ENCODE data around the gene MPP4. TPM values are rescaled to one million over a fixed set of nuclear protein-coding genes. Genes with fewer than 3 reads are reported as not detected.

MPP4 gene
- total RNA-seq, 2 experiments from 2014 or later, result not detected

DNA sequence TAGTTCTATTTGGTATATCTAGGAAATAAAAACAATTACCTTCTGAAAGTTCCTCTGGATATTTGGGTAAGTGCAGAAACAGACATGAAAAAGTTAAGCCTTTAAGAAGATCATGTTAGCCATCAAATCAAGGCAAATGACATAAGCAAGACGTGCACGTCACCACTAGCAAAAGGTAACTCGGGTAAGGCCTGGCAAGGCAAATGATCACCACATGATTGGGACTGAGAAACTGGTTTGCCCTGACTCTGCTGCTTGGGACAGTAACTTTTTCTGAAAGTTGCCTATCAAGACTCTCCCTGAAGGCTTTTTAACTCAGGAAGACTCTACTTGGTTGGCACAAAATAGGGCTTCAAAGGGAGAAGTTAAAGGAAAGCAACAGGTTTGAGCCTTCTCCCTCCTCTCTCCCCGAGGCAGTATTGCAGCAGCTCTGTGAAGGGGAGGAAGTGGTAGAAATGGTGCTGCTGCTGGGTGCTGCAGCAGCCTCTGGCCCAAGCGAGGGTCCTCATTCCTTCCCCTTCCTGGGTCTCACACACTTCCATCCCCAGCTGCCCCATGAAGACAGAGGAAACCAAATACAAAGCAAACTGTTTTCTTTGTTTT is 38.0 kb downstream of the MPP4 start:
- H3K36me3 Mint-ChIP-seq, result no peaks in the 10 kb centered on the region
- no peak overlapping the region for H3K4me3 Mint-ChIP-seq
- POLR2A ChIA-PET, result no interaction called here
- DNase-seq, result no peak
- peaks cover 3% of the 10 kb centered on the region for H3K4me1 Mint-ChIP-seq
- H3K9me3 Mint-ChIP-seq, result no peaks in the 10 kb centered on the region
- ATAC-seq (ENCODE audit: low read depth), result no peak
- H3K27ac Mint-ChIP-seq, result no peak overlapping the region
- peaks cover 5% of the 10 kb centered on the region for H3K27me3 Mint-ChIP-seq

DNA sequence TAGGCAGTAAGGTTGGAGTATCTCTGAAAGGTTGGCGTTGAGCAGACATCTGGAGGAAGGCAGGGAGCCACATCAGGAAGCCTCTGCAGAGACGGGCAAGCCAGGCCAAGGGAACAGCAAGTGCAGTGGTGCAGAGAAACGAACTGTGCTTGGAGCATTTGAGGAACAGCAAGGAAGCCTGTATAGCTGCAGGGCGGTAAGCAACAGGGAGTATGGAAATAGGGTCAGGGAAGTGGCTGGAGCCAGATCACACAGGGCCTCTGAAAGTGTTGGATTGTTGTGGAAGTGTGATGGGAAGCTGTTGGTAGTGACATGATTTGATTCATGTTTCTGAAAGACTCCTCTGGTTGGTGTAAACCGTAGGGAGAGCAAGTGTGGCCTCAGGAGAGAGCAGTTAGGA is 41.7 kb downstream of the MPP4 start:
- H3K27ac Mint-ChIP-seq, result no peak overlapping the region
- peaks cover 5% of the 10 kb centered on the region for H3K4me1 Mint-ChIP-seq
- ATAC-seq (ENCODE audit: low read depth), result no peak

DNA sequence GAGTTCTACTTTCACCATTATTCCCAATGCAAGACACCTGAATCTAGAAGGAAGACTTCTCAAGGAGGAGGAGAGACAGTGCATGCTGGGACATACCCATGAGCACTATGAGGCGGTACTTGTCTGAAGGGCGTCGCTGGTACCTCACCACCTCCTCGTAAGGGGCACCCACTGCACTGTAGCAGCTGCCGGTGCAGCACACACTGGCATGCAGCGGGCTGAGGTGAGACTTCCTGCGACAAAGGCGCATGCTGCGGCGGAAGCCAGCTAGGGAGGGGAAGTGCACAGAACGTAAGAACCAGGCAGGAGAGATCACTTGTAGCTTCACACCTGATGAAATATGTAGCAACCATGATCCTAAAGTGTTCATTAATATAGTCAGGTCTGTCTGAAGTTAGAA is 42.3 kb downstream of the MPP4 start:
- POLR2A ChIA-PET, result no interaction called here
- Mint-ChIP-seq H3K4me1 (peaks cover 5% of the 10 kb centered on the region), H3K27ac (no peak overlapping the region), H3K27me3 (peaks cover 14% of the 10 kb centered on the region), H3K9me3 (no peaks in the 10 kb centered on the region), H3K36me3 (no peaks in the 10 kb centered on the region), H3K4me3 (no peak overlapping the region)
- ATAC-seq (ENCODE audit: low read depth) (no peak), DNase-seq (no peak)

More for the DNA sequence above, 41.7 kb downstream of the MPP4 start:
- POLR2A ChIA-PET, result no interaction called here
- H3K4me3 Mint-ChIP-seq, result no peak overlapping the region
- no peaks in the 10 kb centered on the region for H3K9me3 Mint-ChIP-seq
- H3K36me3 Mint-ChIP-seq, result no peaks in the 10 kb centered on the region
- no peak for DNase-seq
- peaks cover 8% of the 10 kb centered on the region for H3K27me3 Mint-ChIP-seq

DNA sequence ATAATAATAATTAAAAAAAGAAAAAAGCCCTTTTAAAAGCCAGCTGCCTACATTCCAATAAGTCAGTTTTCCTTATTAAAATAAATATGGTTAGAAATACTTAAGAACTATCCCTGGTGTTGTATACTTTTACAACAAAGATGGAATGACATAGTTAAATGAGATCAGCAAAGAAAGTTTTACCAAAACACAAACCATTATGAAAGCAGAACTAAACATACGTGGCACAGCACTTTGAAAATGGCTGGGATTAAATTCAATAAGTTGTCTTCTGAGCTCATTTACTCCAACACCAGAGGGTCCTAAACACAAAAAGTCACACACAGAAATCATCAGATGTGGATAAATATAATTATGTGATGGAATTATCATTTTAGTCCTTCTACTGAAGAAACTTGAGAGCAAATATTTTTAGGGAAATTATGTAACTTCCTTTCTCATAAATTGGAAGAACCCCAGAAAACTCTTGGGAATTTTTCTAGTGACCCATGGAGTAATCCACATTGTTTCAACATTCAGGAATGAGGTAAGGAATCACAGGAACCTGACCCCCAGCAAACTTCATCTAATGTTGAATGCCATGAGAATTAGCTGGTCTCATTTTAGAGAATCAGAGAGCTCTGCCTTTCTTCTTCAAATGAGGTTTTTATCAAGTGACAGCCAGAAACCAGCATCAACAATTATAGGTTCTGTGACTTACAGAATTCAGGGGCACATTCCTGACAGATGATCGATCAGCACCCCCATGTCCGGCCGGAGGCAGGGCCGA is 43.6 kb downstream of the MPP4 start:
- H3K36me3 Mint-ChIP-seq, result no peaks in the 10 kb centered on the region
- no peak overlapping the region for H3K4me3 Mint-ChIP-seq
- no peaks in the 10 kb centered on the region for H3K9me3 Mint-ChIP-seq
- POLR2A ChIA-PET, result interaction anchor here (1.5 kb wide), 1 partner anchor 12 kb away, joined by 3 read pairs; no protein-coding TSS in a partner anchor
- H3K4me1 Mint-ChIP-seq, result peaks cover 2% of the 10 kb centered on the region
- no peak overlapping the region for H3K27ac Mint-ChIP-seq
- H3K27me3 Mint-ChIP-seq, result peaks cover 17% of the 10 kb centered on the region
- ATAC-seq (ENCODE audit: low read depth) (no peak), DNase-seq (no peak)

DNA sequence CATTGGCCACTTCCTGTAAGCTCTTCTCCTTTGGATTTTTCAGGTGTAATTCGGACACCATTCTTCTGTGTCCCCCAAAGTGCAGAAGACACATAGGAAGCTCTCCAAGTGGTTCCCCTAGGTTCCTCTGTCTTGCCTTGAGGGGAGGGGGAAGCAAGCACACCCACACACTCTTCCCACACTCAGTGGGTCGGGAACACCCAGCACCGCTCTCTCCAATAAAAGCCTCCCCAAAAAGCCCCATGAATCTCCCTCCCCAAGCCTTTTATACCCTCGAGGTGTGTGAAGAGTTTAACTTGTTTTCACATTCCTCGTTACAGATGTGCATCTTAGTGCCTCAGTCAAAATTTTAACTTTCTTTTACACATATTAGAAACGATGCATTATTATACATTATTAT is 45.2 kb downstream of the MPP4 start:
- H3K4me3 Mint-ChIP-seq, result no peak overlapping the region
- no peak overlapping the region for H3K27ac Mint-ChIP-seq
- H3K9me3 Mint-ChIP-seq, result no peaks in the 10 kb centered on the region
- no peak for ATAC-seq (ENCODE audit: low read depth)
- no peaks in the 10 kb centered on the region for H3K36me3 Mint-ChIP-seq
- peaks cover 15% of the 10 kb centered on the region for H3K27me3 Mint-ChIP-seq
- POLR2A ChIA-PET, result interaction anchor here (1.5 kb wide), 1 partner anchor 11 kb away, joined by 3 read pairs; no protein-coding TSS in a partner anchor
- no peak for DNase-seq
- H3K4me1 Mint-ChIP-seq, result peaks cover 2% of the 10 kb centered on the region

DNA sequence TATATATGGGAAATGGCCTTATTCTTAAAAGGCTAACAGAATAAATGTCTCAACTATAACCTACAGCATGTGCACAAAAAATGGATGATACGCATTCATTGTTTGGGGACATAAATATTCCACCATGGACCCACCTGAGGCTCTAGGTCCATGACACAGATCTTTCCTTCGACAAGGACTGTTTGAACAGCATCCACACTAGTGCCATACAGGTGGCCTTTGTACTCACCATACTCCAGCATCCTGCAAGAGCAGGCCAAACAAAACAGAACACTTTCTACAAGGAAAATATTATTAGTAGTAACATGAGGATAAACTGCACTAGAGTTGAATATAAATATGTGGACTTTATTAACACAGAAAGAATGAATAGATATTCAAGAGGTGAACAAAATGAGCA is 49.0 kb downstream of the MPP4 start:
- no peaks in the 10 kb centered on the region for H3K36me3 Mint-ChIP-seq
- H3K9me3 Mint-ChIP-seq, result no peaks in the 10 kb centered on the region
- peaks cover 12% of the 10 kb centered on the region for H3K27me3 Mint-ChIP-seq
- DNase-seq (no peak), ATAC-seq (ENCODE audit: low read depth) (no peak)
- POLR2A ChIA-PET, result no interaction called here
- H3K4me1 Mint-ChIP-seq, result peaks cover 2% of the 10 kb centered on the region
- no peak overlapping the region for H3K27ac Mint-ChIP-seq
- no peak overlapping the region for H3K4me3 Mint-ChIP-seq

DNA sequence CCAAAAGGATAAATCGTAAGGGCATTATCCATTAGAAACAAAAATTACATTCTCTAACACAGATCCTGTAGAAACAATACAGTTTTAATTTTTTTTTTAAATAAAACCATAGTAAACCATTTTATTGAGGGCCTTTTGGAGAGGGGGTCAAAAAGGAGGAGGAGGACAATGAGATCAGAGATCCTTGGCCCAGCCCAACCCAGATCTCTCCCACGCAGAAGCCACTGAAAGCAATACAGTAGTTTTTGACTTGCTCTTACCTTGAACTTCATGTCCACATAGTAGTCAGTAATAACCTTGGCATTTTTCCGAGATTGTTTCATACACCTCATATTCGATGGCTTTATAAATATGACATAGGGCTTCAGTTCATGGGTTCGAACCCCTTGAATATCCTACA is 51.0 kb downstream of the MPP4 start:
- Mint-ChIP-seq H3K27me3 (peaks cover 11% of the 10 kb centered on the region), H3K9me3 (no peaks in the 10 kb centered on the region), H3K36me3 (no peaks in the 10 kb centered on the region), H3K27ac (no peak overlapping the region), H3K4me3 (no peak overlapping the region), H3K4me1 (peaks cover 5% of the 10 kb centered on the region)
- DNase-seq (no peak), ATAC-seq (ENCODE audit: low read depth) (no peak)
- POLR2A ChIA-PET, result no interaction called here

DNA sequence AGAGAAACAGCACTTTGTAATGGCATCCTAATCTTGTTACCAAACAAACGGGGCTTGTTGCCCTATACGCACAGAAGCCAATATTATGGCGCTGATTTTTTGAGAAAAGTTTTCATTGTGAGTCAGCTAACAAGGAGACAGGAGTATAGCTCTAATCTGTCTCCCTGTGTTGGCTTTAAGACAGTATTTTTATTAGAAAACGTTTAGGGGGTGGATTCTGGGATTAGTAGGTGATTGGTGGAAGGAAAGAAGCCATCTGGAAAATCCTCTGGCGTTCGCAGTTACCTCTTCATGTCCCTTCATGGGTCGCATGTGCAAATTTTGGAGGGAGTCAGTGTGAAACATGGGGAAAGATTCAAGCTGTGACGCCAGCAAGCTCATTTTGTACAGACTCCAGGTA is 54.4 kb downstream of the MPP4 start:
- no peak for ATAC-seq (ENCODE audit: low read depth)
- POLR2A ChIA-PET, result interaction anchor here (3.1 kb wide), 1 partner anchor 137 kb away, joined by 16 read pairs; the partner anchor contains the start of gene ALS2

DNA sequence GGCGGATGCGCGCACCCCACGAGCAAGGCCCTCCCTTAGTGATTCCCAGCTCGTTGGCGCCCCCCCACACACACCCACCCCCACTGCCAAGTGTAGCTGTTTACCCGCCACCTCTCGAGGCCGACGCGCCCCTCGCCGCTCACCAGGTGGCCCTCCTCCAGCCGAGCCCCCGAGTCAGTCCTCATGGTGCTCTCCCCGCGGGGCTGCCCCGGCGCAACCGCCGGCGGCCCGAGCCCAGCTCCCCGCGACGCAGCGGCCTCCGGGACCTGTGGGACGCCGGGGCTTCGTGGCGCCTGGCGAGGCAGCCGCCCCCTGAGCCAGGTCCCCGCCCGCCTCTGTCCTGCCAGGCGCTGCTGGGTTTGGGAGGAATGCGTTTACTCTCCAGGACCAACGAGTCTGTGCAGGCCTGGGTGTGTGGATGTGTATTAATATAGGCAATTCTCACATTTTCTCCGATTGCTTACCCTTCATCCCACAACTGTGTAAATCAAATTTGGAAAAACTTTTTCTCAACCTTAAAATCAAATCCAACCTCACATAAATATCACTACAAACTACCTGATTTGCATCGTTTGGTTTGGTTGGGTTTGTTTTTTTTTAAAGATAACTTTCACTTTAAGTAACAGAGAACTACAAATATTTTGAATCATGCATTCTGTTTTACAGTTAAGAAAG is 55.1 kb downstream of the MPP4 start, which contains the start of gene TMEM237:
Gene TMEM237 (minus strand): TSS at position 288 of the 675 bp plus-strand sequence. CDS start 103 bp downstream, at position 185.
- DNase-seq (peak; percentile 71), ATAC-seq (ENCODE audit: low read depth) (peak; percentile 59)

More for the DNA sequence above, 54.4 kb downstream of the MPP4 start:
- Mint-ChIP-seq H3K27me3 (no peaks in the 10 kb centered on the region), H3K4me3 (no peak overlapping the region), H3K4me1 (peaks cover 13% of the 10 kb centered on the region), H3K9me3 (no peaks in the 10 kb centered on the region), H3K36me3 (no peaks in the 10 kb centered on the region), H3K27ac (no peak overlapping the region)
- no peak for DNase-seq

DNA sequence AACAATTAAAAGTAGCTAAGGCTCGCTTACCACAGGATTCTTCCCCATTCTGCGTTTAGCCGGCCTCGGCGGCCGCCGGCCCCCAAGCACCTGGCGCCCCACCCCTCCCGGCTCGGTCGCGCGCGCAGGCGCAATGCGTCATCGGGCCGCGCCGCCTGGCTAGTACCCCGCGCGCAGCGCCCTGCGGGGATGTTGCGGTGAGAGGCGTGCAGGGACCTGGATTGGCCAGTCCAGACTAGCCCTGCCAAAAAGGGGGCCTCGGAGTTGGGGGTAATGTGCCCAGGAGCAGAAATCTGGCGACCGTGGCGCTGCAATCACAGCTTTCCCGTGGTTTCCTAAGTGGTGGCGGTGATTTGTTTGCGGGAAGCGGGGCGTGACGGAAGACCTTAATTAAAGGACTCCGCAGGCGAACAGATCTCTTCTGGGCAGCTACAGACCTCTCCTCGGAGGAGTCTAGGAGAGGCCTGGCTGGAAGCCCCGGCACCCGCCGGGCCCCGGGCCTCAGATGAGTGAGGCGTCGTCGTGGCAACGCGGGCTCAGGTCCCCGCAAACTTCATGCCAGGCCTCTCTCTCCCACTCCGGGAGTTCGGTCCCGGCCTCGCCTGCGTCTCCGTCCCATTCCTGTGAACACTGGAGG is 55.7 kb downstream of the MPP4 start:
- POLR2A ChIA-PET, result interaction anchor here (0.6 to 3.1 kb wide), 9 partner anchors 8 to 781 kb away, joined by 3 to 22 read pairs (median 6); partner anchors contain the start of genes ALS2, STRADB and TRAK2
- Mint-ChIP-seq H3K9me3 (no peaks in the 10 kb centered on the region), H3K27me3 (no peaks in the 10 kb centered on the region), H3K36me3 (no peaks in the 10 kb centered on the region), H3K27ac (peak overlapping the region; percentile 98), H3K4me1 (peaks cover 15% of the 10 kb centered on the region), H3K4me3 (peak overlapping the region; percentile 97)
- ATAC-seq (ENCODE audit: low read depth), result peak; percentile 89
- peak; percentile 97 for DNase-seq

More for the DNA sequence above, 55.1 kb downstream of the MPP4 start, which contains the start of gene TMEM237:
- Mint-ChIP-seq H3K4me3 (peak within 1 kb of the TSS; percentile 97), H3K27ac (peak within 1 kb of the TSS; percentile 98), H3K36me3 (no peaks in the 10 kb centered on the region), H3K9me3 (no peaks in the 10 kb centered on the region), H3K4me1 (peaks cover 15% of the 10 kb centered on the region), H3K27me3 (no peaks in the 10 kb centered on the region)
- POLR2A ChIA-PET, result interaction anchor here (0.6 to 3.1 kb wide), 6 partner anchors 11 to 594 kb away, joined by 3 to 22 read pairs (median 6); partner anchors contain the start of genes ALS2, STRADB and TRAK2

DNA sequence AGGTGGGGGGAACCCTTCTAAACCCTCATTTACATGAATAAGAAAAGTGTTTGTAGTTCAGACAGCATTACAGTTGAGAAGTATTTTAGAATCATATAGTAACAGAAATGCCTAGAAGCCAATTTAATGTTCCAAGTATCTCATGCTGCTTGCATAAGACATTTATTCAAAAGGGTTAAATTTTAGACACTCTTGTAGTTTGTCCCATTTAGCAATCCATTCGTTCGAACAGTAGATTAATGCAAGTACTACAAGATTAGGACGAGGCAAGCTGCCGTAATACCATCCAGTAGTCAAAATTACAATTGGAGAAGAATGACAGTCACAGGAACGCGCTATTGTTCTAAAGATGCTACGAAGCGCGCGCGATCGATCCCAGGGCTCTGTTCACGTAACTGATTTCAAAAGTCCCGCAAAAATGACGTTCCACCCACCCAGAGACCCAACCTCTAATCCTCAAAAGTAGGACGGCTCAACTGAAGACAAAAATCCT is 56.3 kb downstream of the MPP4 start:
- Mint-ChIP-seq H3K27ac (peak overlapping the region; percentile 98), H3K27me3 (no peaks in the 10 kb centered on the region), H3K9me3 (no peaks in the 10 kb centered on the region), H3K36me3 (peaks cover 2% of the 10 kb centered on the region), H3K4me1 (peaks cover 15% of the 10 kb centered on the region), H3K4me3 (peak overlapping the region; percentile 97)
- no peak for DNase-seq
- POLR2A ChIA-PET, result interaction anchor here (0.6 to 3.1 kb wide), 8 partner anchors 9 to 780 kb away, joined by 3 to 22 read pairs (median 4); partner anchors contain the start of genes ALS2, STRADB and TRAK2
- ATAC-seq (ENCODE audit: low read depth), result peak; percentile 65

DNA sequence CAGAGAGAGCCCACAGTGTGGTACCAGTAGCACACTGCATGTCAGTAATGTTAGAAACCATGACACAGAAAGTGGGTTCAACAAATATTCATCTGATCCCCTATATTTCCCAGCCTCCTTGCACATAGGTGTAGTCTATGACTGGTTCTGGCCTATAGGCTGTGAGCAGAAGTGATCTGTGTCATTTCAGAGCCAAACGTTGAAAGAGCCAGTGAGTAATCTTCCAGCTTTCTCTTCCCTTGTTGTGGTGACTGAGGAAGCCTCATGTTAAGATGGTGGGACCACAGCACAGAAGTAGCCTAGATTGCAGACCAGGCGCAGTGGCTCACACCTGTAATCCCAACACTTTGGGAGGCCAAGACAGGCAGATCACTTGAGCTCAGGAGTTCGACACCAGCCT is 59.2 kb downstream of the MPP4 start:
- POLR2A ChIA-PET, result no interaction called here
- Mint-ChIP-seq H3K9me3 (no peaks in the 10 kb centered on the region), H3K36me3 (peaks cover 12% of the 10 kb centered on the region), H3K4me1 (peaks cover 15% of the 10 kb centered on the region), H3K27me3 (no peaks in the 10 kb centered on the region), H3K4me3 (no peak overlapping the region), H3K27ac (no peak overlapping the region)
- no peak for ATAC-seq (ENCODE audit: low read depth)
- no peak for DNase-seq

Measured in activated naive CD8-positive, alpha-beta T cell treated with anti-CD3 and anti-CD28 coated beads, Interleukin-2, amount 10 ng/mL, durations not matched to agents 7 days and 5 days (primary cell).